GM19467 (cell line): Measurements from ENCODE around the gene LGI4.

Experiments
- ATAC-seq: cut with Tn5 transposase; IDR thresholded peaks from one replicate; pipeline ENCODE4 v1.9.1; 2021; ENCODE audit warnings: mild to moderate bottlenecking, moderate library complexity; ENCODE audit not compliant: unreplicated experiment

The LGI4 gene

GRCh38 chr19:35134601-35135242, at the start of gene LGI4:
Gene LGI4, minus strand, starts transcription at chr19:35135059. Its CDS starts 379 bp downstream, at chr19:35134680.
- ATAC-seq, result no peak

- no peak for ATAC-seq
These were observed 49.4 kb upstream of the LGI4 start for GRCh38 chr19:35184267-35184666.

GRCh38 chr19:35181387-35181786, 46.5 kb upstream of the LGI4 start:
- no peak for ATAC-seq

- ATAC-seq, result no peak
These were observed 45.0 kb upstream of the LGI4 start for GRCh38 chr19:35179830-35180229.

GRCh38 chr19:35178701-35179100, 43.8 kb upstream of the LGI4 start:
- ATAC-seq, result no peak

- ATAC-seq, result no peak
These were observed 42.8 kb upstream of the LGI4 start for GRCh38 chr19:35177377-35178274.

- ATAC-seq, result no peak
These were observed 41.3 kb upstream of the LGI4 start for GRCh38 chr19:35176181-35176570.

- no peak for ATAC-seq
These were observed 39.4 kb upstream of the LGI4 start for GRCh38 chr19:35174226-35174625.

GRCh38 chr19:35171730-35172129, 36.9 kb upstream of the LGI4 start:
- no peak for ATAC-seq

GRCh38 chr19:35170359-35171061, 35.7 kb upstream of the LGI4 start:
- ATAC-seq, result no peak

GRCh38 chr19:35169221-35169995, 34.5 kb upstream of the LGI4 start:
- no peak for ATAC-seq

GRCh38 chr19:35168196-35168595, 33.3 kb upstream of the LGI4 start:
- no peak for ATAC-seq

- no peak for ATAC-seq
These were observed 32.6 kb upstream of the LGI4 start for GRCh38 chr19:35167251-35168119.

GRCh38 chr19:35166100-35167063, 31.5 kb upstream of the LGI4 start:
- ATAC-seq, result no peak

- ATAC-seq, result no peak
These were observed 30.6 kb upstream of the LGI4 start for GRCh38 chr19:35165200-35166058.

- ATAC-seq, result no peak
These were observed 29.6 kb upstream of the LGI4 start for GRCh38 chr19:35164418-35164817.

GRCh38 chr19:35162471-35163326, 27.8 kb upstream of the LGI4 start:
- ATAC-seq, result no peak
